Measurements from ENCODE around the gene CEP170B. TPM values are rescaled to one million over a fixed set of nuclear protein-coding genes. Genes with fewer than 3 reads are reported as not detected.

CEP170B gene
- total and polyA plus RNA-seq, 9 of the 15 experiments (the other 6 are each of a cell fraction or from before 2014, with no cell fraction given) = 0.01 to 10.2 (median 2.2) TPM

GRCh38 chr14:104895786-104896661 is 31.0 kb downstream of the CEP170B start:
- POLR2A ChIA-PET = interaction anchor here (0.6 kb wide), 1 partner anchor 40 kb away, joined by 3 read pairs; no protein-coding TSS in a partner anchor
- Histone ChIP-seq H3K27me3 (ENCODE audit: control insufficient read depth in 2 of 2, insufficient read depth in 2 of 2, low read length in 2 of 2) (peaks cover 0 to 6% of the 10 kb centered on the region in 2 experiments; a peak in 2 of 5 replicates), H3K9me1 (ENCODE audit: control insufficient read depth, insufficient read depth, low read length) (no peaks in the 10 kb centered on the region), H3K79me2 (ENCODE audit: control insufficient read depth, insufficient read depth, low read length) (no peaks in the 10 kb centered on the region), H2AFZ (ENCODE audit: low read depth, low read length) (no peak overlapping the region), H3K4me2 (ENCODE audit: insufficient read depth, low read length) (no peak overlapping the region), H3K27ac (ENCODE audit: extremely low read depth, low read depth, low read length) (no peak overlapping the region), H3K36me3 (ENCODE audit: control insufficient read depth, insufficient read depth, low read length) (no peaks in the 10 kb centered on the region), H3K4me1 (replicated peaks in 1 of 2; ENCODE audit: control insufficient read depth in 2 of 2, insufficient read depth in 2 of 2, low read length in 2 of 2) (peaks cover 0 to 64% of the 10 kb centered on the region in 2 experiments; a peak in 2 of 5 replicates), H3K9me3 (replicated peaks; ENCODE audit: control insufficient read depth, insufficient read depth, low read depth, low read length) (no peaks in the 10 kb centered on the region), H3K4me3 (no peak overlapping the region), H3K9ac (ENCODE audit: insufficient read depth in 1 of 2, low read depth in 2 of 2, low read length in 2 of 2) (no peak overlapping the region), H4K20me1 (replicated peaks; ENCODE audit: control insufficient read depth, insufficient read depth, low read length) (no peaks in the 10 kb centered on the region)
- WGBS (ENCODE audit: insufficient coverage, low coverage, missing lambda C conversion rate) = 69% methylated on average over 17 of the region's 34 CpGs
- TF ChIP-seq POLR2G (IDR thresholded peaks at IDR 0.05; ENCODE audit: low read depth, low read length) = peak; percentile 52
- no peak for TF ChIP-seq NFATC3 (IDR thresholded peaks at IDR 0.05)
- TF ChIP-seq NFIC (IDR thresholded peaks at IDR 0.05) = peak; percentile 48
- TF ChIP-seq POLR2AphosphoS2 (IDR thresholded peaks at IDR 0.05; ENCODE audit: low read length) = no peak
- TF ChIP-seq MYBL2 (IDR thresholded peaks at IDR 0.05; ENCODE audit: low read depth) = no peak
- TF ChIP-seq MYBL2 (CRISPR knock-in tag; IDR thresholded peaks at IDR 0.05; ENCODE audit: borderline replicate concordance) = no peak
- no peak for DNase-seq (ENCODE audit: extremely low read depth in 1 of 4, low spot score in 3 of 4)
- no TSS peak for BruUV-seq (replicated peaks)
- CTCF ChIA-PET (ENCODE audit: low intra/inter-chr PET ratio) = interaction anchor here (0.5 to 2.3 kb wide), 2 partner anchors 150 to 638 kb away, joined by 4 to 10 read pairs; no protein-coding TSS in a partner anchor
- intact Hi-C loops (cut with micrococcal nuclease) = loop anchor here (1.0 kb wide), 2 partner anchors 44 to 149 kb away; no protein-coding TSS in a partner anchor
- no peak for FAIRE-seq
- no peak for ATAC-seq
- in situ Hi-C loops (cut with MboI) = no loop called here

All from K562 (cell line).